HG03520 (cell line): ENCODE results near the gene CHDH.

Source experiments
- ATAC-seq: cut with Tn5 transposase; IDR thresholded peaks from one replicate; pipeline ENCODE4 v1.9.1; 2021; ENCODE audit warnings: mild to moderate bottlenecking, moderate library complexity; ENCODE audit not compliant: unreplicated experiment

CHDH gene

GRCh38 chr3:53811143-53811927, 34.9 kb downstream of the CHDH start:
- no peak for ATAC-seq

- no peak for ATAC-seq
These were observed 36.3 kb downstream of the CHDH start for GRCh38 chr3:53809764-53810400.

GRCh38 chr3:53809267-53809666, 37.0 kb downstream of the CHDH start:
- no peak for ATAC-seq

GRCh38 chr3:53808496-53808895, 37.7 kb downstream of the CHDH start:
- no peak for ATAC-seq

- ATAC-seq, result no peak
These were observed 39.0 kb downstream of the CHDH start for GRCh38 chr3:53807117-53807810.

- no peak for ATAC-seq
These were observed 39.8 kb downstream of the CHDH start for GRCh38 chr3:53806182-53807116.

- no peak for ATAC-seq
These were observed 40.6 kb downstream of the CHDH start for GRCh38 chr3:53805463-53806159.

GRCh38 chr3:53804697-53805462, 41.3 kb downstream of the CHDH start:
- ATAC-seq, result peak; percentile 81

GRCh38 chr3:53803816-53804695, 42.2 kb downstream of the CHDH start:
- ATAC-seq, result no peak

GRCh38 chr3:53803124-53803815, 42.9 kb downstream of the CHDH start:
- no peak for ATAC-seq

GRCh38 chr3:53802256-53802880, 43.9 kb downstream of the CHDH start:
- no peak for ATAC-seq

GRCh38 chr3:53801319-53801718, 44.9 kb downstream of the CHDH start:
- ATAC-seq, result no peak

GRCh38 chr3:53800041-53800906, 45.9 kb downstream of the CHDH start:
- no peak for ATAC-seq

- ATAC-seq, result no peak
These were observed 46.8 kb downstream of the CHDH start for GRCh38 chr3:53799338-53799865.

- ATAC-seq, result no peak
These were observed 48.1 kb downstream of the CHDH start for GRCh38 chr3:53798144-53798543.
